ENCODE results near the gene GABBR2. TPM values are rescaled to one million over a fixed set of nuclear protein-coding genes. Genes with fewer than 3 reads are reported as not detected.

Gene GABBR2
- total RNA-seq, 4 donors from 2014 or later: 0.17 to 0.26 TPM; not detected in 2

- Histone ChIP-seq H3K4me3 (no peak overlapping the region), H3K27ac (replicated peaks in 1 of 4) (no peak overlapping the region), H3K36me3 (no peaks in the 10 kb centered on the region), H3K9me3 (no peaks in the 10 kb centered on the region), H3K27me3 (peaks cover 0 to 7% (median 0%) of the 10 kb centered on the region in 4 donors), H3K4me1 (peaks cover 0 to 3% (median 0%) of the 10 kb centered on the region in 4 donors)
- DNase-seq (ENCODE audit: extremely low spot score): no peak
- intact Hi-C loops (cut with DNase I): no loop called here
- 78% methylated on average over 8 of the region's 8 CpGs for WGBS
- TF ChIP-seq POLR2AphosphoS5 (IDR thresholded peaks at IDR 0.05): no peak
- no peak for TF ChIP-seq EP300 (IDR thresholded peaks at IDR 0.05)
- TF ChIP-seq CTCF (IDR thresholded peaks at IDR 0.05): no peak
Measured at GRCh38 chr9:98303633-98304125, 405.1 kb downstream of the GABBR2 start.

- Histone ChIP-seq H3K36me3 (no peaks in the 10 kb centered on the region), H3K27me3 (peaks cover 0 to 7% (median 0%) of the 10 kb centered on the region in 4 donors), H3K4me1 (peaks cover 0 to 3% (median 0%) of the 10 kb centered on the region in 4 donors), H3K27ac (replicated peaks in 1 of 4) (no peak overlapping the region), H3K9me3 (no peaks in the 10 kb centered on the region), H3K4me3 (no peak overlapping the region)
- DNase-seq (ENCODE audit: extremely low spot score): no peak
- 94% methylated on average over 12 of the region's 13 CpGs for WGBS
- no peak for TF ChIP-seq EP300 (IDR thresholded peaks at IDR 0.05)
- no peak for TF ChIP-seq POLR2A (IDR thresholded peaks at IDR 0.05; ENCODE audit: low read depth)
- no peak for TF ChIP-seq POLR2AphosphoS5 (IDR thresholded peaks at IDR 0.05)
- no peak for TF ChIP-seq CTCF (IDR thresholded peaks at IDR 0.05)
- intact Hi-C loops (cut with DNase I): no loop called here
Measured at GRCh38 chr9:98302938-98303632, 405.6 kb downstream of the GABBR2 start.

GRCh38 chr9:98302150-98302549 is 406.6 kb downstream of the GABBR2 start:
- H3K4me1 ChIP-seq: peaks cover 0 to 3% (median 0%) of the 10 kb centered on the region in 4 donors
- peaks cover 0 to 7% (median 0%) of the 10 kb centered on the region in 4 donors for H3K27me3 ChIP-seq
- 70% methylated on average over 5 of the region's 5 CpGs for WGBS
- H3K9me3 ChIP-seq: no peaks in the 10 kb centered on the region
- no peak for DNase-seq (ENCODE audit: extremely low spot score)
- H3K4me3 ChIP-seq: no peak overlapping the region
- no peak overlapping the region for H3K27ac ChIP-seq (replicated peaks in 1 of 4)
- no peak for TF ChIP-seq EP300 (IDR thresholded peaks at IDR 0.05)
- TF ChIP-seq POLR2A (IDR thresholded peaks at IDR 0.05; ENCODE audit: low read depth): no peak
- no peak for TF ChIP-seq POLR2AphosphoS5 (IDR thresholded peaks at IDR 0.05)
- no peak for TF ChIP-seq CTCF (IDR thresholded peaks at IDR 0.05)
- H3K36me3 ChIP-seq: no peaks in the 10 kb centered on the region
- intact Hi-C loops (cut with DNase I): no loop called here

GRCh38 chr9:98300611-98301010 is 408.1 kb downstream of the GABBR2 start:
- 89% methylated on average over 3 of the region's 3 CpGs for WGBS
- Histone ChIP-seq H3K9me3 (no peaks in the 10 kb centered on the region), H3K36me3 (no peaks in the 10 kb centered on the region), H3K27me3 (peaks cover 0 to 7% (median 0%) of the 10 kb centered on the region in 4 donors), H3K27ac (replicated peaks in 1 of 4) (no peak overlapping the region), H3K4me1 (no peaks in the 10 kb centered on the region), H3K4me3 (no peak overlapping the region)
- DNase-seq (ENCODE audit: extremely low spot score): no peak
- intact Hi-C loops (cut with DNase I): no loop called here
- no peak for TF ChIP-seq CTCF (IDR thresholded peaks at IDR 0.05)
- TF ChIP-seq EP300 (IDR thresholded peaks at IDR 0.05): no peak
- no peak for TF ChIP-seq POLR2A (IDR thresholded peaks at IDR 0.05; ENCODE audit: low read depth)
- TF ChIP-seq POLR2AphosphoS5 (IDR thresholded peaks at IDR 0.05): no peak
